GM21360 (cell line): ENCODE results near the gene CARD10.
"Not testable (repeated sequence)": the region's sequence is repeated elsewhere in the genome, so short reads cannot be mapped to it uniquely, and the experiment has no call there.

Experiments used
- ATAC-seq: cut with Tn5 transposase; IDR thresholded peaks from one replicate; pipeline ENCODE4 v1.9.1; 2021; ENCODE audit warnings: mild to moderate bottlenecking, moderate library complexity; ENCODE audit not compliant: unreplicated experiment

The CARD10 gene

DNA sequence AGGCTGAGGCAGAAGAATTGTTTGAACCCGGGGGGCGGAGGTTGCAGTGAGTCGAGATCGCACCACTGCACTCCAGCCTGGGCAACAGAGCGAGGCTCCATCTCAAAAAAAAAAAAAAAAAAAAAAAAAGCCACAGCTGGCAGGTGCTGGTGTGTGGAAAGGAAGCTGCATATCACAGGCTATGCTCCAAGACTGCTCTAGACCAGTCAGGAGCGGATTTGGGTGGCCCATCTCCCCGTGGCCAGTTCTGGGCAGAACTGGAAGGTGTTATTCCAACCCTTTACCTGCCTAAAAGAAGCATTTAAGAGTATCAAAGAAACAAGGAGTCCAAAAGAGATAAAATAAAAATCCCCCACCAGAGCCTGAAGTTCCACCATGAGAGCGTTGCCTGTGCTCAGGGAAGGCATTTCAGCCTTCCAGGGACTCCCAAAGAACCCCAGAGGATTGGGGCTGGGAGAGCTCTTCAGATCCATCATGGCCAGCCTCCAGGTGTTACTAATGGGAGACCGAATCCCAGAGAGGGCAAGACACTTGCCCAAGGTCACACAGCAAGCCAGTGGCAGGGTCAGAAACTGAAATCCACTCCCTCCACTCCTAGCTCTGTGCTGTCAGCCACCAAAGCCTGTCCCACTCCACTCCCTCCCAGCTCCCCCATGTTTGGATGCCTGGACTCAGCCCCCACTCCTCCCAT lies 47.3 kb downstream of the CARD10 start:
- no peak for ATAC-seq

DNA sequence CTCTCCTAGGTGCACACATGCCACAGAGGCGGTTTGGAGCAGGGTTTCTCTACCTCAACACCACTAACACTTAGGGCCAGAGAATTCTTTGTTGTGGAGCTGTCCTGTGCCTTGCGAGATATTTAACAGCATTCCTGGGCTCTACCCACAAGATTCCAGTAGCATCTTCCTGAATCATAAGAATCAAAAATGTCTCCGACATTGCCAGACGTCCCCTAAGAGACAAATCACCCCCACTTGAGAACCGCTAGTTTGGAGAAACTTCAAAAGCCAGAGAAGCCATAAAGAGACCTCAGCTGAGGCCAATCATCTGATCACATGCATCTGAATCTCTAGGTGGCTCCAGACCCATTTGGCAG lies 49.1 kb downstream of the CARD10 start:
- ATAC-seq: no peak

DNA sequence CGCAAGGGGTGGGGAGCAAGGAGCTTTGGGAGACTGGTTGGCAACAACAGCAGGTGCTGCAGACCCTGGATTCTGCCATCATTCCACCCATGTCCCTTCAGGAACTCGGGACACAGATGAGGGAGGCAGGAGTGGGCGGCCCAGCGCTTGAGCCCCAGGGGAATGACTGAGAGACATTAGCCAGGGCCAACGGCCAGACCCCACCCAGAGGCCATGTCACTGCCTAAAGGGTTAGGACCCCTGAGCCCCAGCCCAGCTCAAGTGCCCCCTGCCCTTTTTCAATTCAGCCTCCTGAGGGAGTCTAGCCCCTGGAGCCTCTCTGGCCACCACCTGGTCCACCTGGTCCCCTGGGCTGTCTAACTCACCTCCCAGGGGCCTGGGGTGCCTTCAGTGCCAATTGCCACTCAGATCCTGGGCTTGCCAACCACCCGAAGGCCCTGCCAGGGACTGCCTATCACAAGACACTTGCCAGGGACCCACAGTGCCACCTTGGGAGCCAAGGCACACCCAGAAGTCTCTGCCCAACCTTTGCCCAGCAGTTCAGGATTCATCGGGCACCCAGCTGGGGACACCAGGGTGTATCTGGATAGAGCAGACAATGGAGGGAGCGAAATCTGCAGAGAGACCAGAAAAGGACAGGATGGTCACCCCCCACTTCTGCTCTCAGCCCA lies 49.7 kb downstream of the CARD10 start:
- no peak for ATAC-seq

DNA sequence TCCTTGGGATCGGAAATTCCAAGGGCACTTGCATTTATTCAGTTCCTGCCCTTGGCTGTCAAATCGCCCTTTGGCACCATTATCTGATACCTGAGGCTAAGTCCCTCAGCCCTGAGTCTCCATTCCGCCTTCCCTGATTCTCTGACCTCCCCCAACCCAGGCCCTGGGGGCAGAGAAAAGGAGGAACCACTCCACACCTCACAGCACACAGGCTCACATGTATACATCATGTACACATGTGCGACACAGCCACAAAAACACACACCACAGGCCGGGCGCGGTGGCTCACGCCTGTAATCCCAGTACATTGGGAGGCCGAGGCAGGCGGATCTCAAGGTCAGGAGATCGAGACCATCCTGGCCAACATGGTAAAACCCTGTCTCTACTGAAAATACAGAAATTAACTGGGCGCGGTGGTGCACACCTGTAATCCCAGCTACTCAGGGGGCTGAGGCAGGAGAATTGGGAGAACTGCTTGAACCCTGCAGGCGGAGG lies 51.0 kb downstream of the CARD10 start:
- not testable (repeated sequence) for ATAC-seq

DNA sequence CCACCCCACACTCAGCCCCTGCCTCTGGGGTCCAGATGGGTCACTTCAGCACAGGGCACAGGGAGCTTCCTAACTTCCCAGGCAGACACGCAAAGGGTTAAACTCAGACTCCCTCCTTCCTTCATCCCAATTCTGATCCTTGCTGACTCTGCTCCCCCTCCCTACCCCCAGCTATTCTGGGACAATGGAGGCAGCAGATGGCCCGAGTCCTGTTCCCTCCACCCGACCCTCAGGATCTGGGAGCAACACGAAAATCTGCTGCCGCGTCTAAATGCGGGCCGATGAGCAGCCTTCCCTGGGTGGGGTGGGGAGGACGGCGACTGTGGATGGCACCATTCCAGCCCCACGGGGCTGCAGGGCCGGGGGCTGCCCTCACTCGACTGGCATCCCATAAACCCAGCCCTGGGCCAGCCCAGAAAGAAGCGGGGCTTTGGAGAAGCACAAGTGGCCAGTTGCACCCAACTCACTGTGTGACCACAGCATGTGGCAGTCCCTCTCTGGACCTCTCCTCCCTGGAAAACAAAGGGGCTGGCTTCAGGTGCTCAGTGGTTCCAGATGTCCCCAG lies 51.7 kb downstream of the CARD10 start:
- ATAC-seq: no peak

DNA sequence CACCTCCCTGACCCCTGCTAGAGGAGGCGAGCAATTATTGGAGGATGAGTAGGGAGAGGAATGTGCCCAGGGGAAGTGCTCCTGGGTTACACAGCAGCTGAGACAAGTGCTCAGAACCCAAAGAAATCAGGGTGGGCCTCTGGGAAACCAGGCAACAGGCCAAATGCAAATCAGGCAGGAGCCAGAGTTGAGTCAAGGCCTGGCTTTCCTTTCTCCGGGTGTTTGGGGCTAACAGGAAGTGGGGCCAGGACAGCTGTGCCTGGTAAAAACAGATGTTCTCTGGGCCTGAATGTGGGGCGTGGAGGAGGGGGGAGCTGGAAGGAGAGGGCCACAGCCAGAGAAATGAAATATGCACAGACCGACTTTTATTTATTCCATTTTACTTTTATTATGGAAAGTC lies 55.0 kb downstream of the CARD10 start:
- ATAC-seq: no peak

DNA sequence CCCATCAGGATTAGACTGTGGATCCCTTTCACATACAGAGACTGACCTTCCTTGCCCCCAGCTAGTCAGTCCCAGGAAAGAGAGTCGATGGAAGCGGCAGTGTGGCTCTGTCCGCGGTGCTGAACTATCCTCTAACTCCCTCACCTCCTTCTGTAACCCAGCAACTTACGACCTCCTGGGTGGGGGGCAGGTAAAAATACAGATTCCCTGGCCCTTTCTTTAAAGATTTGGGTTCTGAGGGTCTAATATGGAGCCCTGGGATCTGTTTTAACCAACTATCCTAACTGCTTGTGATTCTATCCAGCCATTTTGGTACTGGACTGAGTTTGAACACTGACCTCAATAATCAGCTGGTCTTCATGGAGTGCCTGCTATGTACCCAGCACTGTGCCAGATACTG lies 56.2 kb downstream of the CARD10 start:
- no peak for ATAC-seq

DNA sequence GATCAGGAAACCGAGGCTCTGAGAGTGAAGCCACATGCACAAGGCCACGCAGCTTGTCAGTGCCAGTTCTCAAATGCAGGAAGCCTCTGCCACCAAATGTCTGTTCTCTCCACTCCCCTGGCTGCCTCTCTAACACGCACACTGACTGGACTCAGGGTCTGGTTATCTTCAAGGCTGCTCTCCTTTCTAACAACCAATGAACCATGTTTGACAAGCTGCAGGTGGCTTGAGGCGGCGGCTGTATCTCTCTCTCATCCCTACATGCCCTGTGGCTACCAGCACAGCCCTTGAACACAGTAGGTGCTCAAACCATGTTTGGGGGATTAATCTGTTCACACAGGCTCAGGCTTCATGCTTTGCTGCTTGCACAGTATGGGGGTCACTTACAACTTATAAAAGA lies 56.8 kb downstream of the CARD10 start:
- ATAC-seq: no peak

DNA sequence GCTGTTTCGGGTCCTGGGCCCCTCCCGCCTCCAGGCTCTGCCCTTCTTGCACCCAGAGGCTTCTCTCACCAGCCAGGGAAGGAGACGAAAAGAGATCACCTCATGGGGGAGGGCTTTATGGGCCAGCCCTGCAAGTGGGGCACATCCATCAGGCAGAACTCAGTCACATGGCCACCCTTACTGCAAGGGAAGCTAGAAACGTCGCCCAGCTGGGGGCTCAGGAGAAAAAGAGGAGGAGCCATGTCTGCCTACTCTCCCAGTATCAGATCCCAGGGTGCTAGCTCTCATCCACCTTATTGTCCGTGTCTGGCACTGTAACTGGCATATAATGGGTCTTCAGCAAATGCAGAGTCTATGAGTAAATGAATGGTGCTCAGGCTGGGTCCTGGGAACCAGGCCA lies 57.3 kb downstream of the CARD10 start:
- no peak for ATAC-seq

DNA sequence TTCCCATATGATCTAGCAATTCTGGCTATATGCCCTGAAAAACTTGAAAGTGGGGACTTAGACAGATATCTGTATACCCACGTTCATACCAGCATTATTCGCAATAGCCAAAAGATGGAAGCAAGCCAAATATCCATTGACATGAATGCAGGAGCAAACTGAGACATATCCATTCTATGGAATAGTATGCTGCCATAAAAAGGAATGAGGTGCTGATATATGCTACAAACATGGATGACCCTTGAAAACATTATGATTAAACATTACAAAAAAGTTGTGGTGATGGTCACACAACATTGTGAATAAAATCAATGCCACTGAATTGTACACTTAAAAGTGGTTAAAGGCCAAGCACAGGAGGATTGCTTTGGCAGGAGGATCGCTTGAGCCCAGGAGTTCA lies 58.5 kb downstream of the CARD10 start:
- ATAC-seq: no peak

DNA sequence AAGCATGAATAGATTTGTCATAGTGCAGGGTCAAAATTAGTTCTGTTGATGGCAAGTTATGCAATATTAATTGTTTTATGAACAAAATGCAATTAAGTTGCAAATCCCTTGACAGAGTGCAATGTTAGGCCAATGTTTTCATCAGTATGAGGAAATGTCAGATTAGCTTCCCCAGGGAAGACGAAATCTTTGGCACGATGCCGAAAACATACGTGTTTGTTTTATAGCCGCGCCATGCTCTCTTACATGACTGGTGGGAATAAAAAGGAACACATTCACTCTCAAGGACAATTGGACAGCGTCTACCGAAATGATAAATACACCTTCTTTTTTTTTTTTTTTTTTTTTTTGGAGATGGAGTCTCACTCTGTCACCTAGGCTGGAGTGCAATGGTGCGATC lies 60.0 kb downstream of the CARD10 start:
- ATAC-seq: no peak

DNA sequence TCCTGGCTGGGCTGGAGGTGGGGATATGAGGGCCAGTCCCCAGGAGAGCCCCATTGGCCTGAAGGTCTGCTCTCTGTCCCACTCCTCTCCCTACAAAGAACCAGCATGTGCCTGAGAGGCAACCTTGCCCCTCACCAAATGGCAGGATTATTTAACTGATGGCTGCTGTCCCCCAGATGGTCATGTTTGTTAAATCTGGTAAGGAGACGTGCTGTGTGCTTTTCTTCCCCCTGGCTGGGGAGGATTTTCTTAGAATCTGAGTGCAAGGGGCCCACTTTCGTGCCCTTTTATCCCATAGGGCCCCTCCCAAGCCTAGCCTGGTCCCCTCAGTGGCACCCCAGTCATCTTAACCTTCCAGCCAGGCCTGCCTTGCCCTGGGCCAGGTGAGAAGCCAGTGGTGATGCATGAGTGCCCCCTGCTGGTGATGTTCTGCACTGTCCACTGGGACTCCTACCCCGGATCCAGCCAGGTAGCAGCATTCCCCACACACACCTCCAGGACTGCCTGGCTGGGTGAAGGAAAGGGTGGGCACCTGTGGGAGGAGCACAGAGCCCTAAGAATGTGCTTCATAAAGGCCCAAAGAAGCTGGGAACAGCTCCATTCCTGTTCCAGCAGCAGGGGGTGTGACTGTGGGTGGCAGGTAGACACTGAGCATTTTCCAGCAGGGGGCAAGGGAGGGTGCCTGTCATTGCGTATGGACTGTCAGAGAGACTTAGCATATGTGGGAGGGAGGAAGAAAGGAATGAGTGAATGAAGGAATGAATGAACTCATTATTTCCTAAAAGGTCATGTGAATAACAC lies 61.9 kb downstream of the CARD10 start:
- ATAC-seq: no peak

DNA sequence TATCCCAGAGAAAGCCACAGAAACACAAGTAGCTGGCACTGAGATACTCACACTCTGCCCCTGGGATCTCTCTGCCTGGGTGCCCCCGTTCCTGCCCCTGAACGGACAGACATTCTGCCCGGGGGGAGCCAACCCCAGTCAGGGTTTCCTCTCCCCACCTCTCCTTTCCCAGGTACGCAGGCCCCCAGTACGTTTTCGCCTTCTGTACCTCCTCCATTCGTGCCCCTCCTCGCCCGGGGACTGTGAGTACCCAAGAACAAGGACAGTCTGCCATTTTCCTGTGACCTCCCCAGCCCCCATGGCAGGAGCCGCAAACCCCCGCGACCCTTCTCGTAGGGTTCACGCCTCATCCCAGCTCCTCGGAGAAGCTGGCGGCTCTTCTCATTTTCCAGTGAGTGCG lies 62.9 kb downstream of the CARD10 start:
- ATAC-seq: no peak

DNA sequence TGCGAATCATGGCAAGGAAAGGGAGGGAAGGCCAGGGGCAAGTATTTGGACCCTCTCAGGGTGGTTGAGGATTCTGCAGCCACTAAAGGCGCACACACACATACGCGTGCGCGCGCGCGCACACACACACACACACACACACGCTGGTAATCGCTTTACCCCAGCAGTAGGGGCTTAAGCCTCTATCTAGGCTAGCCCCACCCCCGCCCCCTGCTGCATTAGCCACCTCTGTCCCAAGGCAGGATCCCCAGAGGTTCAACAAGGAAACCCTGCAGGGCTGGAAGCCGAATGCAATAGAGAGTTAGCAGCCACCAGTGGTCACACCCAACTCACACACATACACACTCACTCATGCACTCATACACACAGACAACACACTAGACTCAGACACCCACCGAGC lies 63.3 kb downstream of the CARD10 start:
- no peak for ATAC-seq

DNA sequence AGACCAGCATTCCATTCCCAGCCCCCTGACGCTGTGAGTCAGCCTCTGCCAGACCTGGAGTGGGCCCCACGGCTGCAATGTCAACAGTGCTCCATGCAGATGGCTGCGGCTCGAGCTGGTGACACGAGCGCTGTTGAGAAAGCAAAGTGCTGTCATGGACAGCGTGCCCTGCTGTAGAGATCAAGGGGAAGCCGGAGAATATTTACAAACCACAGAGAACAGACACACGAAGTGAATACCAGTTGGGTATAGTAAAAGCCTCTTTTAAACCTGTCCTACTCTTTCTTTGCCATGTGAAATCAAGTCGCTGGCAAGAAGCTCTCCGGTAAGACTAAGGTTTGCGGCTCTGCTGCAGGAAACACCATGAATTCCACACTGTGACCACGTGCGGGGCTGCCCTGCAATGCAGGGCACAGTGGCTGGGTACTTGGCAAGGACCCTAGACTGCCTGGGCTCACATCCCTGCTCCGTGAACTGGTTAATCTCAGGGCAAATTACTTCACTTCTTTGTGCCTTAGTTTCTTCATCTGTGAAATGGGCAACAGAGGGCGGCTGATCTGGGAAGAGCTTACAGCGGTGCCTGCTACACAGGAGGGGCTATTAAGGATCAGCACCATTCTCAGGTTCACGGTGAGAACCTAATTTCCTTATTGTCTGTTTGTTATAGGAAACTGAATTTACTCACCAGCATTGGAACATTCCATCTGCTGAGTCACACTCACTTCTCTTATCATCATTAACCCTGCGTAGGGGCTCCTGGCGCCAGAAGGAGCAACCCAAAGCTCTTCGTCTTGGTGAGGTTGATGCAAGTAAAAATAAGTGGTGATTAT lies 64.1 kb downstream of the CARD10 start:
- ATAC-seq: no peak

DNA sequence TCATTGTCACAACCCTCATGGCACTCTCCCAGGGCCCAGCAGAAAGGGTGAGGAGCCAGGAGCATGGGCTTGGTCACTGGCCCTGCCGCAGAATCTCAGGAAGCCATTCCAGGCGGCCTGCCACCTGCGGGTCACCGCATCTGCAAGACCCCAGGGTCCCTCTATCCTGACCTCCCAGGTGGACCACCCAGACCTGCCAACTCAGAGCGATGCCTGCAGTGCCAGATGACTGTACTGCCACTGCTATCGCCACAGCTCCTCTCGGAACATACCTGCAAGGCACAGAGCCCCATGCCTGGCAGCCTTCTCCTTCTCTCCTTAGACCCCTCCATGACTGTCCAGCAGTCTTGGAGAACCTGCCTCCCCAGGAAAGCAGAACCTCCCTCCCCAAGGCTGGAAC lies 65.5 kb downstream of the CARD10 start:
- no peak for ATAC-seq

DNA sequence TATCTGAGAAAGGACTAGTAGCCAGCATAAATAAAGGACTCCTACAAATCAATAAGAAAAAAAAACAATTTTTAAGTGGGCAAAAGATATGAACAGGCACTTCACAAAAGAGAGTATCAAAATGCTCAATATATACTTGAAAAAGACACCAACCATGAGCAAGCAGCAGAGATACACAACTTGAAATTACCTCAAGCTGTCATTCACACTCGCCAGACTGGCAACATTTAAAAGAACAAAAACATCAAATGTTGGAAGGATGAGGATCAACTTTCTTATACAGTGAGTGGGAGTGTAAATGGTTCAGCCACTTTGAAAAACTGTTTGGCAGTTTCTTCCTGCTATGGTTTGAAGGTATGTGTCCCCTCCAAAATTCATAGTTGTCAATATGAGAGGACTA lies 68.0 kb downstream of the CARD10 start:
- ATAC-seq: no peak

DNA sequence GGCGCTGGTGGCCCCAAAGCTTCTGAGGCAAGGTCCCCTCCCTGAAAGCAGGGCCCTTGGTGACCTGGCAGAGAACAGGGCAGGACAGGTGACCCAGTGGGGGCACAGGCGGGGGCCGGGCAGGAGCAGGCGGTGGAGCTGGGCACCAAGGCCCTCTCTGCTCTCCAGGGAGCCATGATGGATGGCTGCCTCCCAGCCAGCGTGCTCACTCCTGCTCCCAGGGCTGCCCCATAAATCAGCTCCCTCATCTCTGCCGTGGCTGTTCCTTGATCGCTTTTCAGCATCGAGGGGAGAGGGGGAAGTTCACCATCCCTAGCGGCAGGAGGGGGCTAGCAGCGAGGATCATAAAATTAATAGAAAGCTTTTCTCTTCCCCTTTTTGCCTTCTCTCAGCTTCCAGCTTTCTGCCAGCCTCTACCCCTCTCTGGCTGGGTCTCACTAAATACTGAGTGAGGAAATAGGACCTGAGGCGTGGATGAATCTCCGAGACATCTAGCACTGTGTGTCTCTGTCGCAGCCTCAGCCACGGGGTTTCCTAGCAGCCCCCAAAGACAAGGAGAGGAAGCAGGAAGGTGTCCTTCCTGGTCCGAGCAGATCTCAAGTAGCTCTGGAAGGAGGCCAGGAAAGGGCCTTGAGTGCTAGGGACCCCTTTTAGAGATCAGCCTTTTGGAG lies 69.7 kb downstream of the CARD10 start:
- ATAC-seq: no peak

DNA sequence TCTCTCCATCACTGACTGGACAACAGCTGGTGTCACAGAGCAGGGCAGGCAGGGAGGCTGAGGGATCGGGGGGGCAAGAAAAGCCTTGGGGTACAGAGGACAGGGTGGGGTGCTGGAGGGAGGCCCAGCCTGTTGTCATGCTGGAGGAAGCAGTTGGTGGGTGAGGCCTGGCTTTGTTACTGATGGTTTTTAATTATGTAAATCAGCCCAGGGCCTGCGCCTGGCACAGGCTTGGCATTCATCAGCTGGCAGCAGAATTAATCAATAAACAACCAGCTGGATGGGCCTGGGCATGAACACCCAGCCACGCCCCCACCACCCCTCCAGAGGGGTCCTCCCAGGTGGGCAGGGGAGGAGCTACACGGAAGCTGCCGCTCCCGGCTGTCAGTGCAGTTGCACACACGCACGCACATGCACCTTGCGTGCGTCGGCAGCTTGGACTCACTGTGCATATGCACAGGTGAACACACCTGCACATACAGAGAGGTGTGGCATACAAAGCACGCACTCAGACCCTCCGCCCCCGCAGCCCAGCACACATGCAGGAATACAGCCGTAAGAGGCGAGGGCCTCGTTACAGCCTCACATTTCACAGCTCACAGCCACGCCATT lies 70.6 kb downstream of the CARD10 start:
- ATAC-seq: no peak

DNA sequence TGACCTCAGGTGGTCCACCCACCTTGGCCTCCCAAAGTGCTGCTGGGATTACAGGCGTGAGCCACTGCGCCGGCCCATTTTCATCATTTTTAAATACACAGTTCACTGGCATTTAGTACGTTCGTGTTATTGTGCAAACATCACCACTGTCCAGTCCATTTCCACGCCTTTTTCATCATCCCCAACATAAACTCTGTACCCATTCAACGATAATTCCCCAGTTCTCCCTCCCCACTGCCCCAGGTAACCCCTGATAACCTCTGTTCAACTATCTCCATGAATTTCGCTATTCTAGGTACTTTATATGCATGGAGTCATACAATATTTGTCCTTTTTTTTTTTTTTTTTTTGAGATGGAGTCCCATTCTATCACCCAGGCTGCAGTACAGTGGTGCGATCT lies 73.7 kb downstream of the CARD10 start:
- no peak for ATAC-seq
